GM06990 (cell line): ENCODE results near the gene CAPN11.

Source experiments
- DNase-seq: peaks from one replicate; pipeline ENCODE4 v3.0.0-alpha.2; 2011; ENCODE audit not compliant: insufficient read length; ENCODE audit errors: extremely low read depth
- H3K27me3 ChIP-seq: replicated peaks from 2 replicates; pipeline ENCODE4 v1.6.0; 2011; ENCODE audit warnings: low read length; ENCODE audit not compliant: control insufficient read depth, insufficient read depth
- H3K36me3 ChIP-seq: 2 replicates; pipeline ENCODE4 v1.5.1; 2011; ENCODE audit warnings: low read length; ENCODE audit not compliant: control insufficient read depth, insufficient read depth
- H3K4me3 ChIP-seq: replicated peaks from 2 replicates; pipeline ENCODE4 v1.5.1; 2011; ENCODE audit warnings: low read depth, mild to moderate bottlenecking, control low read depth, low read length
- CTCF ChIP-seq: IDR thresholded peaks from 2 replicates; pipeline ENCODE4 v1.5.1; 2011; ENCODE audit warnings: low read length, control low read depth, mild to moderate bottlenecking, inconsistent platforms; ENCODE audit not compliant: insufficient read depth, poor library complexity, severe bottlenecking

CAPN11 gene

DNA sequence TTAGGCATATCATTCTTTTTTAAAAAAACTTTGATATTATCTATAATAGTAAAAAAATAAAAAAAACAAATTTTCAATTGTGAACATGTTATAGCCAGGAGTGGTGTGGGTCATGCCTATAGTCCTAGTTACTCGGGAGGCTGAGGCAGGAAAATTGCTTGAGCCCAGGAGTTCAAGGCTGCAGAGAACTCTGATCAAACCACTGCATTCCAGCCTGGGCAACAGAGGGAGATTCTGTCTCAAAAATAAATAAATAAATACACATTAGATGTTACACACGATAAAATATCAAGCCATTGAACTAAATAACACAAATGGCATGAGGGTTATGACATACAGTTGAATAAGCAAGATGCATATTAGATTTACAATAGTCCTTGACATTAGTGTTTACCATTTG, 30.2 kb downstream of the CAPN11 start:
- H3K36me3 ChIP-seq: no peaks in the 10 kb centered on the region
- no peak overlapping the region for H3K4me3 ChIP-seq
- no peaks in the 10 kb centered on the region for H3K27me3 ChIP-seq
- no peak for TF ChIP-seq CTCF
- DNase-seq: no peak

DNA sequence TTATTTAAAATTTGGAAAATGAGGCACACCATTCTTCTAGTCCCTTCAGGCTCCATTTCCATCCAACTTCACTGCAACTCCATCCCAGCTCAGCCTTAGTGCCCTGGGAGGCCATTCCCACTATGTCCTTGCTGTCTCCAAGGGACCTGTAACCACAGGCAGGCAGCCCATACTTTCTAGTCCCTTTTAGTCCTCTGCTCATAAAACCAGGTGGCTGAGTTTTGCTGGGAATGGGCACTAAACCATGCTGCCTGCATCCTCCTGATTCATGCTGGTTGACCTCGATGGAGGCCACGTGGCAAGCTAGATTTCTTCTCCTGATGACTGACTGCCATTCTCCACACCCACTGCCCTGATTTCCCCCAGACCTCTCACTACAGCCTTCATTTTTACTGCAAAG, 30.6 kb downstream of the CAPN11 start:
- TF ChIP-seq CTCF: no peak
- Histone ChIP-seq H3K27me3 (no peaks in the 10 kb centered on the region), H3K4me3 (no peak overlapping the region), H3K36me3 (no peaks in the 10 kb centered on the region)
- DNase-seq: no peak

DNA sequence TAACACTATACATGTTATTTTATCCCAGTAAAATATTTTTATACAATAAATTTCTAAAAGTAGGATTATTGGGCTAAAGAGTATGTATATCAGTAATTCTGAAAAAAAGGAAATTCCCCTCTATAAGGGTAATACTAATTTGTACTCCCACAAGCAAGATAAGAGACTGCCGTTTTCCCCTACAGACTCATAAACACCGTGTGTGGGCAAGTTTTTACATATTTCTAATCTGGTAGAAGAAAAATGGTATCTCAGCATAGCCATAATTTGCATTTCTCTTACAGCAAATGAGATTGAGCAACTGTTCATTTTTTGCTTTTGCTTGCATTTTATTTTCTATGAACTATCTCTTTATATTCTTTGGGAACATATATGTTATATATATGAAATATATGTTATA, 32.1 kb downstream of the CAPN11 start:
- no peak for TF ChIP-seq CTCF

DNA sequence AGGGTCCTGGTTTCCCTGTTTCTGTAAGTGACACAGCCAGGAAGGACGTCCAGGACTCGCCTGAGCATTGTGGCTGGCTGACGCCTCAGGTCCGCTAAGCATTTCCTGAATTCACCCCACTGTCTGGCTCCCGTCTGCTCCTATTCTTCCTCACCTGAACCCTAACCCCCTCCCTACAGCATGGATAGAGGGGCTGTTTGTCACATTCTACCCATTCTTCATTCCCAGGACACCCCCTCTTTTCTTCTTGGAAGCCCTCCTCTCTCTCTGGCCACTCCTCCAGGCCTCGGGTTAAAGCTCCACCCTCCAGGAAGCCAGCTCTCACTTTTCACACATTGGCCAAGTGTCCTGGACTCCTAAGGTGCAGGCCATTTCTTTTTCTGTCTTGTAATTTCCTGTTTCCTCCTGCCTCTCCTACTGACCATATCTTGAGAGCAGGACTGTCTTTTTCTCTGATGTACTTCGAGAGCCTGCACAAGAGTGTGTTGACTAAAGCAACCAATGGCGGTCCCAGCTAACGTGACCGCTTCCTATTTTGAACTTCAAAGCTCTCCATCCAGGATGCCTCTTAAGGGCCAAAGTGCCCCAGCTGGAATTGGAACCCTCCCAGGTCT, 33.9 kb downstream of the CAPN11 start:
- no peak for DNase-seq
- TF ChIP-seq CTCF: no peak
- H3K4me3 ChIP-seq: no peak overlapping the region

More for the DNA sequence above, 32.1 kb downstream of the CAPN11 start:
- H3K4me3 ChIP-seq: no peak overlapping the region
- H3K36me3 ChIP-seq: no peaks in the 10 kb centered on the region
- no peaks in the 10 kb centered on the region for H3K27me3 ChIP-seq
- DNase-seq: no peak

DNA sequence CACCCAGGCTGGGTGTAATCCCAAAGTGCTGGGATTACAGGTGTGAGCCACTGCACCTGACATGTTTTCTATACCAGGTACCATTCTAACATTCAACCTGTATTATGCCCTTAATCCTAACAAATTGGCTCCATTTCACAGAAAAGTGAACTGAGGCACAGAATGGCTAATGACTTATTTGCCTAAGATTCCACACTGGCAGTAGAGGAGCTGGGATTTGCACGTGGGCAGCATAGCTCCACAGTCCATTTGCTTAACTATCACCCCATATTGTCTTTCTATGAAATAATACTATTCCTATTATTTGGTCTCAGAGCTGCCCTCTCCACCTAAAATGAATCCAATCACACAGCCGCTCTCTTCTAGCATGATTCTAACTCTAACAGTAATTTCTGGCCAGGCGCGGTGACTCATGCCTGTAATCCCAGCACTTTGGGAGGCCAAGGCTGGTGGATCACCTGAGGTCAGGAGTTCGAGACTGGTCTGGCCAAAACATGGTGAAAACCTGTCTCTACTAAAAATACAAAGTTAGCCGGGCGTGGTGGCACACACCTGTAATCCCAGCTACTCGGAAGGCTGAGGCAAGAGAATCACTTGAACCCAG, 34.8 kb downstream of the CAPN11 start:
- TF ChIP-seq CTCF: no peak
- no peak overlapping the region for H3K4me3 ChIP-seq
- no peaks in the 10 kb centered on the region for H3K36me3 ChIP-seq
- no peak for DNase-seq
- no peaks in the 10 kb centered on the region for H3K27me3 ChIP-seq

More for the DNA sequence above, 33.9 kb downstream of the CAPN11 start:
- no peaks in the 10 kb centered on the region for H3K27me3 ChIP-seq
- no peaks in the 10 kb centered on the region for H3K36me3 ChIP-seq
